ENCODE results near the gene BAIAP3.

- TF ChIP-seq ATF3 (IDR thresholded peaks at IDR 0.05) (no peak), SP1 (IDR thresholded peaks at IDR 0.05; ENCODE audit: low read depth) (no peak), MAX (IDR thresholded peaks at IDR 0.05) (no peak), TCF7L2 (IDR thresholded peaks at IDR 0.05; ENCODE audit: borderline replicate concordance, extremely low read depth, insufficient read depth, insufficient read length) (no peak), CTCF (IDR thresholded peaks at IDR 0.05 in 2 of 3, conservative IDR thresholded peaks at IDR 0.05 in 1 of 3; ENCODE audit: borderline replicate concordance in 1 of 3, insufficient read depth in 1 of 3, low read depth in 2 of 3, low read length in 2 of 3) (no peak), EZH2 (IDR thresholded peaks at IDR 0.05) (no peak), EZH2phosphoT487 (IDR thresholded peaks at IDR 0.05; ENCODE audit: borderline replicate concordance) (no peak), POLR2A (IDR thresholded peaks at IDR 0.05; ENCODE audit: borderline replicate concordance, extremely low read depth, insufficient read depth, insufficient read length) (no peak), POLR2AphosphoS5 (IDR thresholded peaks at IDR 0.05; ENCODE audit: low read depth, low read length) (no peak), ZNF274 (IDR thresholded peaks at IDR 0.05; ENCODE audit: low read depth, low read length) (no peak), CEBPB (IDR thresholded peaks at IDR 0.05; ENCODE audit: low read depth) (no peak), REST (IDR thresholded peaks at IDR 0.05; ENCODE audit: low read depth) (no peak)
Measured at GRCh38 chr16:1374418-1375297, 41.2 kb downstream of the BAIAP3 start.
